ENCODE results near the gene NHS.

Gene NHS

DNA sequence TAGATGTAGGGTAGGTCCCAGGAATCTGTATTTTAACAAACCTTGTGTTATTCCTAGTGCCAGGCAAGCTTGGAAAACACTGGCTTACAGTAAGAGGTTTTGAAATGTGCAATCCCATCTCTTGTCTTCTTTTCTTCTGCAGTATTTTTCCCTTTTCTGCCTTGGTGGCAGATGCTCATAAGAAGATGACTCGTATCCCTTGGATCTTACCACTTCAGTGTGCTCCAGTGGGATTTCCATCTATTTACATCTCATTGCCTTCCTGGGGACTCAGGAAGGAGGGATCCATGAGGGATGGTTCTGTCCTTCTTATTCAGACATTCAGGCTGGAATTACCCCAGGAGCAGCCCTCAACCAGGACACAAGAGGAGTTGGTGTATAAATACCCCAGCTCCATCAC lies 136.6 kb downstream of the NHS start:
- ATAC-seq (ENCODE audit: insufficient read depth, low read depth): no peak

GRCh38 chrX:17519358-17519757 lies 144.4 kb downstream of the NHS start:
- H3K4me3 ChIP-seq (ENCODE audit: low read depth in 1 of 2, low read length in 2 of 2): no peak overlapping the region
- H4K20me1 ChIP-seq (ENCODE audit: insufficient read depth, low read length): no peaks in the 10 kb centered on the region
- no peak overlapping the region for H3K27ac ChIP-seq (ENCODE audit: low read length)
- H3K4me2 ChIP-seq (ENCODE audit: insufficient read depth, low read length): no peak overlapping the region
- H3K9ac ChIP-seq (ENCODE audit: low read depth, low read length): no peak overlapping the region
- no peak overlapping the region for H2AFZ ChIP-seq (ENCODE audit: low read depth, low read length)
- ATAC-seq (ENCODE audit: insufficient read depth, low read depth) (no peak), DNase-seq (no peak)
- H3K36me3 ChIP-seq (ENCODE audit: insufficient read depth, low read length): no peaks in the 10 kb centered on the region
- TF ChIP-seq CTCF (IDR thresholded peaks at IDR 0.05; ENCODE audit: borderline replicate concordance, extremely low read depth, low read length, poor library complexity, severe bottlenecking) (no peak), EZH2 (IDR thresholded peaks at IDR 0.05; ENCODE audit: borderline replicate concordance, low read depth, low read length, severe bottlenecking) (no peak)
- no peaks in the 10 kb centered on the region for H3K4me1 ChIP-seq (ENCODE audit: insufficient read depth, low read length)
- H3K27me3 ChIP-seq (ENCODE audit: insufficient read depth, low read length, poor library complexity): no peaks in the 10 kb centered on the region
- no peaks in the 10 kb centered on the region for H3K9me3 ChIP-seq (ENCODE audit: insufficient read depth, low read length, severe bottlenecking)
- H3K79me2 ChIP-seq (ENCODE audit: insufficient read depth, low read length): no peaks in the 10 kb centered on the region

More for the DNA sequence above, 136.6 kb downstream of the NHS start:
- TF ChIP-seq EZH2 (IDR thresholded peaks at IDR 0.05; ENCODE audit: borderline replicate concordance, low read depth, low read length, severe bottlenecking): no peak
- no peak for TF ChIP-seq CTCF (IDR thresholded peaks at IDR 0.05; ENCODE audit: borderline replicate concordance, extremely low read depth, low read length, poor library complexity, severe bottlenecking)
- Histone ChIP-seq H3K27me3 (ENCODE audit: insufficient read depth, low read length, poor library complexity) (no peaks in the 10 kb centered on the region), H3K79me2 (ENCODE audit: insufficient read depth, low read length) (no peaks in the 10 kb centered on the region), H3K4me2 (ENCODE audit: insufficient read depth, low read length) (no peak overlapping the region), H3K4me3 (ENCODE audit: low read depth in 1 of 2, low read length in 2 of 2) (no peak overlapping the region), H4K20me1 (ENCODE audit: insufficient read depth, low read length) (no peaks in the 10 kb centered on the region), H3K4me1 (ENCODE audit: insufficient read depth, low read length) (no peaks in the 10 kb centered on the region), H3K36me3 (ENCODE audit: insufficient read depth, low read length) (no peaks in the 10 kb centered on the region), H3K9ac (ENCODE audit: low read depth, low read length) (no peak overlapping the region), H3K27ac (ENCODE audit: low read length) (no peak overlapping the region), H2AFZ (ENCODE audit: low read depth, low read length) (no peak overlapping the region), H3K9me3 (ENCODE audit: insufficient read depth, low read length, severe bottlenecking) (no peaks in the 10 kb centered on the region)
- DNase-seq: no peak

- Histone ChIP-seq H3K4me1 (ENCODE audit: insufficient read depth, low read length) (no peaks in the 10 kb centered on the region), H3K27ac (ENCODE audit: low read length) (no peak overlapping the region), H3K27me3 (ENCODE audit: insufficient read depth, low read length, poor library complexity) (no peaks in the 10 kb centered on the region), H3K4me3 (ENCODE audit: low read depth in 1 of 2, low read length in 2 of 2) (no peak overlapping the region), H3K36me3 (ENCODE audit: insufficient read depth, low read length) (no peaks in the 10 kb centered on the region), H4K20me1 (ENCODE audit: insufficient read depth, low read length) (no peaks in the 10 kb centered on the region), H3K9ac (ENCODE audit: low read depth, low read length) (no peak overlapping the region), H3K9me3 (ENCODE audit: insufficient read depth, low read length, severe bottlenecking) (no peaks in the 10 kb centered on the region), H2AFZ (ENCODE audit: low read depth, low read length) (no peak overlapping the region), H3K4me2 (ENCODE audit: insufficient read depth, low read length) (no peak overlapping the region), H3K79me2 (ENCODE audit: insufficient read depth, low read length) (no peaks in the 10 kb centered on the region)
- no peak for DNase-seq
- TF ChIP-seq EZH2 (IDR thresholded peaks at IDR 0.05; ENCODE audit: borderline replicate concordance, low read depth, low read length, severe bottlenecking) (no peak), CTCF (IDR thresholded peaks at IDR 0.05; ENCODE audit: borderline replicate concordance, extremely low read depth, low read length, poor library complexity, severe bottlenecking) (no peak)
- no peak for ATAC-seq (ENCODE audit: insufficient read depth, low read depth)
These were observed 145.1 kb downstream of the NHS start for GRCh38 chrX:17520016-17520615.
